Measurements from ENCODE around the gene MTFR2. TPM values are rescaled to one million over a fixed set of nuclear protein-coding genes. Genes with fewer than 3 reads are reported as not detected.

The MTFR2 gene
- 1 to 10 TPM; 2.6 to 6.8 (median 6.3) TPM for total RNA-seq (2021; fragmentation: NEBNext Ultra II Directional; extraction: Animal tissue kit (Norgen Biotek cat#: 25700))
- long read RNA-seq, partial matches to known transcripts: 1 of 3 reads
- long read RNA-seq, other reads (novel, unspliced or antisense): 0 of 3 reads

GRCh38 chr6:136249811-136250685 lies at the start of gene MTFR2:
MTFR2 (minus strand) TSS chr6:136250311; CDS start chr6:136249099, 1,212 bp downstream.
- peak; percentile 100 for DNase-seq
- Mint-ChIP-seq H3K4me1 (ENCODE audit: low read depth) (peaks cover 52% of the 10 kb centered on the region), H3K4me3 (peak within 1 kb of the TSS; percentile 97), H3K9me3 (no peaks in the 10 kb centered on the region), H3K27ac (peak within 1 kb of the TSS; percentile 86), H3K36me3 (ENCODE audit: low read depth) (peaks cover 16% of the 10 kb centered on the region), H3K27me3 (ENCODE audit: insufficient read depth) (peaks cover 8% of the 10 kb centered on the region)
- TF ChIP-seq CTCF (IDR thresholded peaks at IDR 0.05): no peak; the same call in 1 of the 2 replicates

- Mint-ChIP-seq H3K4me1 (ENCODE audit: low read depth) (peaks cover 15% of the 10 kb centered on the region), H3K9me3 (no peaks in the 10 kb centered on the region), H3K36me3 (ENCODE audit: low read depth) (peaks cover 1% of the 10 kb centered on the region), H3K27me3 (ENCODE audit: insufficient read depth) (peaks cover 3% of the 10 kb centered on the region; the same call in 1 of the 2 replicates), H3K27ac (no peak overlapping the region), H3K4me3 (no peak overlapping the region)
- no peak for DNase-seq
- TF ChIP-seq CTCF (IDR thresholded peaks at IDR 0.05): no peak
Observed at GRCh38 chr6:136294621-136295020, 44.5 kb upstream of the MTFR2 start.

- Mint-ChIP-seq H3K27ac (peak overlapping the region; percentile 100), H3K4me1 (ENCODE audit: low read depth) (peaks cover 40% of the 10 kb centered on the region), H3K9me3 (no peaks in the 10 kb centered on the region), H3K36me3 (ENCODE audit: low read depth) (peaks cover 19% of the 10 kb centered on the region), H3K27me3 (ENCODE audit: insufficient read depth) (peaks cover 13% of the 10 kb centered on the region; the same call in 1 of the 2 replicates), H3K4me3 (peak overlapping the region; percentile 96)
- peak; percentile 87 for DNase-seq
- TF ChIP-seq CTCF (IDR thresholded peaks at IDR 0.05): no peak
Observed at GRCh38 chr6:136290410-136291010, 40.4 kb upstream of the MTFR2 start.

GRCh38 chr6:136289579-136290409 lies 39.7 kb upstream of the MTFR2 start, which contains the start of gene BCLAF1:
BCLAF1 (minus strand) TSS chr6:136289846; CDS start chr6:136279866, 9,980 bp downstream.
- Mint-ChIP-seq H3K4me3 (peak within 1 kb of the TSS; percentile 96), H3K9me3 (no peaks in the 10 kb centered on the region), H3K27me3 (ENCODE audit: insufficient read depth) (peaks cover 13% of the 10 kb centered on the region; the same call in 1 of the 2 replicates), H3K4me1 (ENCODE audit: low read depth) (peaks cover 47% of the 10 kb centered on the region), H3K27ac (peak within 1 kb of the TSS; percentile 100), H3K36me3 (ENCODE audit: low read depth) (peaks cover 19% of the 10 kb centered on the region)
- no peak for TF ChIP-seq CTCF (IDR thresholded peaks at IDR 0.05)
- DNase-seq: peak; percentile 99

- Mint-ChIP-seq H3K4me3 (peak overlapping the region; percentile 96), H3K4me1 (ENCODE audit: low read depth) (peaks cover 52% of the 10 kb centered on the region), H3K27me3 (ENCODE audit: insufficient read depth) (peaks cover 13% of the 10 kb centered on the region; the same call in 1 of the 2 replicates), H3K36me3 (ENCODE audit: low read depth) (peaks cover 19% of the 10 kb centered on the region), H3K9me3 (no peaks in the 10 kb centered on the region), H3K27ac (peak overlapping the region; percentile 100)
- peak; percentile 84 for DNase-seq
- TF ChIP-seq CTCF (IDR thresholded peaks at IDR 0.05): peak; percentile 56; the same call in 1 of the 2 replicates
Observed at GRCh38 chr6:136289327-136289578, 39.1 kb upstream of the MTFR2 start.

All from HFFc6 (cell line).